Right cardiac atrium (tissue), 5 donors: ENCODE data around the gene CDC42BPB. TPM values are rescaled to one million over a fixed set of nuclear protein-coding genes. Genes with fewer than 3 reads are reported as not detected.

Source experiments
- ATAC-seq, 2 donors: fragments of 200-7000 bp; cut with Tn5 transposase; one replicate each; pipeline versions ENCODE4 v1.8.0 to v1.9.1; 2020; ENCODE audit warnings: moderate library complexity in 2 of 2, mild to moderate bottlenecking in 1 of 2
- DNase-seq, 3 donors: peaks; one replicate each; pipeline ENCODE4 v3.0.0-alpha.2; 2020
- H3K27ac ChIP-seq: one replicate; pipeline ENCODE4 v1.5.1; 2013; ENCODE audit warnings: mild to moderate bottlenecking, low read length, control low read depth, moderate library complexity
- H3K27me3 ChIP-seq: one replicate; pipeline ENCODE4 v1.6.1; 2013; ENCODE audit not compliant: control insufficient read depth, insufficient read depth
- H3K4me1 ChIP-seq: one replicate; pipeline ENCODE4 v1.6.1; 2013; ENCODE audit warnings: low read length; ENCODE audit not compliant: control insufficient read depth, insufficient read depth
- H3K4me3 ChIP-seq: one replicate; pipeline ENCODE4 v1.5.1; 2013; ENCODE audit warnings: low read length, control low read depth
- H3K9me3 ChIP-seq: one replicate; pipeline ENCODE4 v1.6.1; 2013; ENCODE audit warnings: low read length; ENCODE audit not compliant: control insufficient read depth
- WGBS: extraction: QIAGEN DNeasy Blood & Tissue Kit; methylation state at CpG from one replicate; pipeline ENCODE4 v1.1.7; 2013; 5-methylcytosine and 5-hydroxymethylcytosine counted together
- intact Hi-C, 4 donors: fragments of 100-400 bp; cut with DNase I; formaldehyde crosslinking; loops; one replicate each; pipeline versions ENCODE4 v1.11.0 to v1.14.0; 2022 to 2023
- polyA plus RNA-seq: library from polyadenylated mRNA; stranded (reverse); fragments of 200-250 nt; gene quantifications from one replicate; pipeline ENCODE4 v1.2.3, GENCODE V29; 2013
- total RNA-seq, 4 donors: library from RNA; stranded (reverse); fragmentation: NEBNext Ultra II Directional; extraction: Animal tissue kit (Norgen Biotek cat#: 25700); gene quantifications; one replicate each; pipeline ENCODE4 v1.2.1, GENCODE V29; 2021
- donor health status: healthy with polysubstance abuse.
- donor health status: DM: no; HTN: yes; CAD: no.
- donor health status: DM: no; HTN: no; CAD: no.
- donor health status: DM: no; HTN: yes; CAD: no; lungs with severe emphysema.
- donor health status: DM: yes; HTN: yes; CAD: no.

The CDC42BPB gene
- total and polyA plus RNA-seq, 5 donors, result 42.5 to 82.5 (median 69.7) TPM

GRCh38 chr14:103008126-103008525, 49.2 kb downstream of the CDC42BPB start:
- H3K27ac ChIP-seq, result no peak overlapping the region
- no peak overlapping the region for H3K4me3 ChIP-seq
- intact Hi-C loops, result no loop called here
- DNase-seq (no peak), ATAC-seq (no peak)
- H3K9me3 ChIP-seq, result no peaks in the 10 kb centered on the region
- H3K27me3 ChIP-seq, result no peaks in the 10 kb centered on the region
- 82% methylated on average over 10 of the region's 10 CpGs for WGBS
- peaks cover 6% of the 10 kb centered on the region for H3K4me1 ChIP-seq

- intact Hi-C loops, result no loop called here
- WGBS, result 75% methylated on average over 14 of the region's 14 CpGs
- Histone ChIP-seq H3K27ac (no peak overlapping the region), H3K4me3 (no peak overlapping the region), H3K27me3 (no peaks in the 10 kb centered on the region), H3K4me1 (peaks cover 6% of the 10 kb centered on the region), H3K9me3 (no peaks in the 10 kb centered on the region)
- peak; percentile 68 to 81 (median 77) for DNase-seq
- ATAC-seq, result peak; percentile 74 to 91
Measured at GRCh38 chr14:103007555-103007954, 49.8 kb downstream of the CDC42BPB start.

- no peaks in the 10 kb centered on the region for H3K27me3 ChIP-seq
- no peak overlapping the region for H3K27ac ChIP-seq
- H3K4me3 ChIP-seq, result no peak overlapping the region
- WGBS, result 96% methylated on average over 14 of the region's 14 CpGs
- no peaks in the 10 kb centered on the region for H3K9me3 ChIP-seq
- no peak for DNase-seq
- no peak for ATAC-seq
- intact Hi-C loops, result no loop called here
- peaks cover 6% of the 10 kb centered on the region for H3K4me1 ChIP-seq
Measured at GRCh38 chr14:103006991-103007520, 50.3 kb downstream of the CDC42BPB start.

- ATAC-seq (no peak), DNase-seq (peak in 1 of 3 donors; percentile 6)
- Histone ChIP-seq H3K4me1 (peaks cover 7% of the 10 kb centered on the region), H3K9me3 (no peaks in the 10 kb centered on the region), H3K27ac (no peak overlapping the region), H3K4me3 (no peak overlapping the region), H3K27me3 (no peaks in the 10 kb centered on the region)
- 96% methylated on average over 8 of the region's 8 CpGs for WGBS
- intact Hi-C loops, result no loop called here
Measured at GRCh38 chr14:103006106-103006505, 51.2 kb downstream of the CDC42BPB start.

GRCh38 chr14:103003850-103004249, 53.5 kb downstream of the CDC42BPB start:
- Histone ChIP-seq H3K27ac (no peak overlapping the region), H3K4me3 (no peak overlapping the region), H3K27me3 (no peaks in the 10 kb centered on the region), H3K4me1 (peaks cover 7% of the 10 kb centered on the region), H3K9me3 (no peaks in the 10 kb centered on the region)
- no peak for DNase-seq
- WGBS, result 72% methylated on average over 24 of the region's 24 CpGs
- ATAC-seq, result no peak
- intact Hi-C loops, result no loop called here

GRCh38 chr14:103003351-103003615, 54.1 kb downstream of the CDC42BPB start:
- WGBS, result 90% methylated on average over 14 of the region's 14 CpGs
- Histone ChIP-seq H3K4me3 (no peak overlapping the region), H3K9me3 (no peaks in the 10 kb centered on the region), H3K27ac (no peak overlapping the region), H3K4me1 (peaks cover 7% of the 10 kb centered on the region), H3K27me3 (no peaks in the 10 kb centered on the region)
- ATAC-seq (no peak), DNase-seq (no peak)
- intact Hi-C loops, result no loop called here

GRCh38 chr14:103002578-103003350, 54.6 kb downstream of the CDC42BPB start:
- no peak for DNase-seq

GRCh38 chr14:103001651-103002396, 55.5 kb downstream of the CDC42BPB start:
- Histone ChIP-seq H3K27ac (no peak overlapping the region), H3K4me3 (no peak overlapping the region), H3K9me3 (no peaks in the 10 kb centered on the region), H3K27me3 (no peaks in the 10 kb centered on the region), H3K4me1 (peaks cover 5% of the 10 kb centered on the region)
- no peak for DNase-seq
- intact Hi-C loops, result no loop called here
- 78% methylated on average over 37 of the region's 37 CpGs for WGBS
- peak in 1 of 2 donors; percentile 3 for ATAC-seq

More at GRCh38 chr14:103002578-103003350, 54.6 kb downstream of the CDC42BPB start:
- Histone ChIP-seq H3K9me3 (no peaks in the 10 kb centered on the region), H3K4me3 (no peak overlapping the region), H3K27me3 (no peaks in the 10 kb centered on the region), H3K27ac (no peak overlapping the region), H3K4me1 (peaks cover 5% of the 10 kb centered on the region)
- WGBS, result 86% methylated on average over 22 of the region's 22 CpGs
- ATAC-seq, result peak; percentile 22 to 50
- intact Hi-C loops, result no loop called here

- H3K27me3 ChIP-seq, result no peaks in the 10 kb centered on the region
- H3K4me3 ChIP-seq, result no peak overlapping the region
- peaks cover 5% of the 10 kb centered on the region for H3K4me1 ChIP-seq
- intact Hi-C loops, result no loop called here
- peak in 1 of 3 donors; percentile 56 for DNase-seq
- ATAC-seq, result peak; percentile 17 to 24
- H3K9me3 ChIP-seq, result no peaks in the 10 kb centered on the region
- 91% methylated on average over 18 of the region's 18 CpGs for WGBS
- H3K27ac ChIP-seq, result no peak overlapping the region
Measured at GRCh38 chr14:103001226-103001625, 56.1 kb downstream of the CDC42BPB start.

GRCh38 chr14:103000291-103000921, 56.9 kb downstream of the CDC42BPB start:
- DNase-seq (peak in 1 of 3 donors; percentile 28), ATAC-seq (peak; percentile 4 to 43)
- H3K4me3 ChIP-seq, result no peak overlapping the region
- 76% methylated on average over 21 of the region's 21 CpGs for WGBS
- intact Hi-C loops, result no loop called here
- peaks cover 5% of the 10 kb centered on the region for H3K4me1 ChIP-seq
- H3K27ac ChIP-seq, result no peak overlapping the region
- no peaks in the 10 kb centered on the region for H3K27me3 ChIP-seq
- H3K9me3 ChIP-seq, result no peaks in the 10 kb centered on the region
